Natural killer cell (primary cell): ENCODE data around the gene SH2D3C. TPM values are rescaled to one million over a fixed set of nuclear protein-coding genes. Genes with fewer than 3 reads are reported as not detected.

ENCODE experiments used
- ATAC-seq, 3 donors: fragments of 150-1000 bp in 2 of 3; fragments of 200-7000 bp in 1 of 3; cut with Tn5 transposase; 1 replicate in 1 of 3; 2 replicates in 2 of 3; pipeline ENCODE4 v1.10.0; 2021; ENCODE audit warnings: mild to moderate bottlenecking in 2 of 3, moderate library complexity in 2 of 3
- DNase-seq, 2 donors: peaks; one replicate each; pipeline versions ENCODE4 v3.0.0 to v3.0.0-alpha.2; 2013 to 2021; ENCODE audit warnings: mixed read lengths in 1 of 2
- H3K27ac ChIP-seq: one replicate; pipeline ENCODE4 v1.5.1; 2013; ENCODE audit warnings: mild to moderate bottlenecking, low read length
- H3K27me3 ChIP-seq: one replicate; pipeline ENCODE4 v1.6.1; 2013; ENCODE audit warnings: low read length; ENCODE audit not compliant: control insufficient read depth, insufficient read depth
- H3K36me3 ChIP-seq: one replicate; pipeline ENCODE4 v1.6.1; 2013; ENCODE audit warnings: low read length; ENCODE audit not compliant: control insufficient read depth, insufficient read depth
- H3K4me1 ChIP-seq: one replicate; pipeline ENCODE4 v1.6.1; 2013; ENCODE audit warnings: low read length; ENCODE audit not compliant: control insufficient read depth, insufficient read depth
- H3K4me3 ChIP-seq: one replicate; pipeline ENCODE4 v1.5.1; 2013; ENCODE audit warnings: low read length
- H3K9me3 ChIP-seq: one replicate; pipeline ENCODE4 v1.6.1; 2013; ENCODE audit warnings: low read length; ENCODE audit not compliant: control insufficient read depth, insufficient read depth
- H3K27ac Mint-ChIP-seq, 2 donors: one replicate each; pipeline ENCODE4 v1.8.0; 2022; ENCODE audit warnings: mild to moderate bottlenecking in 2 of 2, mixed read lengths in 2 of 2, moderate library complexity in 1 of 2
- H3K27me3 Mint-ChIP-seq, 2 donors: one replicate each; pipeline ENCODE4 v1.8.0; 2022; ENCODE audit warnings: low read depth in 2 of 2, mixed read lengths in 2 of 2
- H3K36me3 Mint-ChIP-seq: one replicate; pipeline ENCODE4 v1.8.0; 2022; ENCODE audit warnings: mixed read lengths
- H3K4me1 Mint-ChIP-seq, 2 donors: one replicate each; pipeline ENCODE4 v1.8.0; 2022; ENCODE audit warnings: mixed read lengths in 2 of 2
- H3K4me3 Mint-ChIP-seq: one replicate; pipeline ENCODE4 v1.8.0; 2022; ENCODE audit warnings: mild to moderate bottlenecking, moderate library complexity, mixed read lengths
- H3K9me3 Mint-ChIP-seq, 2 donors: one replicate each; pipeline ENCODE4 v1.8.0; 2022; ENCODE audit warnings: mixed read lengths in 2 of 2
- CTCF ChIP-seq: fragments of 200-600 bp; IDR thresholded peaks from one replicate; pipeline ENCODE4 v1.8.0; 2022; ENCODE audit warnings: antibody characterized with exemption
- WGBS: methylation state at CpG from one replicate; pipeline ENCODE4 v1.1.7; 2013; ENCODE audit warnings: missing lambda C conversion rate; ENCODE audit not compliant: insufficient coverage; 5-methylcytosine and 5-hydroxymethylcytosine counted together
- intact Hi-C: fragments of 100-400 bp; cut with micrococcal nuclease; formaldehyde crosslinking; loops from one replicate; pipeline ENCODE4 v1.14.2; 2022
- total RNA-seq, 4 donors: library from RNA; stranded (reverse); fragments of 120-200 nt in 1 of 4; gene quantifications; one replicate each; pipeline versions ENCODE4 v1.2.3 to v1.2.4, GENCODE V29; 2013 to 2022

The SH2D3C gene
- total RNA-seq, 3 donors from 2014 or later (not counting 1 experiment from before 2014, with no cell fraction given), result 42.8 to 86.8 (median 56.6) TPM

GRCh38 chr9:127698386-127698785 lies 80.1 kb downstream of the SH2D3C start:
- ATAC-seq (no peak), DNase-seq (no peak)
- intact Hi-C loops, result loop anchor here (2.0 kb wide), 1 partner anchor 36 kb away; the partner anchor contains the start of gene TOR2A
- Histone ChIP-seq H3K9me3 (no peaks in the 10 kb centered on the region), H3K4me3 (no peak overlapping the region), H3K27ac (no peak overlapping the region), H3K36me3 (no peaks in the 10 kb centered on the region), H3K27me3 (no peaks in the 10 kb centered on the region), H3K4me1 (peaks cover 13% of the 10 kb centered on the region)
- TF ChIP-seq CTCF, result no peak
- Mint-ChIP-seq H3K4me1 (peaks cover 8 to 15% of the 10 kb centered on the region in 2 donors), H3K4me3 (peak overlapping the region; percentile 40), H3K9me3 (no peaks in the 10 kb centered on the region), H3K36me3 (no peaks in the 10 kb centered on the region), H3K27ac (peak overlapping the region; percentile 84 to 97), H3K27me3 (no peaks in the 10 kb centered on the region)
- WGBS, result 94% methylated on average over 4 of the region's 5 CpGs

DNA sequence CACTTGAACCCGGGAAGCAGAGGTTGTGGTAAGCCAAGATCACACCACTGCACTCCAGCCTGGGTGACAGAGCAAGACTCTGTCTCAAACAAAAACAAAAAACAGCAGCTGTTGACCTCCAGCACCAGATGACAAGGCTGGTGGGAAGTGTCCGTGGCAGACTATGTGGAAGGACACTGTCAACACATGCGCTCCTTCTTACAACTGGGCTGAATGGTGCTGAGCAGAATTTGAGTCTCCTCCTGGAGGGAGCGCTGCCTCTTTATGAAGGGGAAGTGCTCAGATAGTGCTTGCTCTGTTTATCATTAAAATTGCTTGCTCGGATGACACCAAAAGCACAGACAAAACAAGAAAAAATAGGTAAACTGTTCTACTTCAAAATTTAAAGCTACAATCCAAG lies 80.9 kb downstream of the SH2D3C start:
- no peaks in the 10 kb centered on the region for H3K9me3 ChIP-seq
- Mint-ChIP-seq H3K9me3 (no peaks in the 10 kb centered on the region), H3K4me1 (peaks cover 8 to 15% of the 10 kb centered on the region in 2 donors), H3K27me3 (no peaks in the 10 kb centered on the region), H3K36me3 (no peaks in the 10 kb centered on the region), H3K4me3 (no peak overlapping the region), H3K27ac (peak overlapping the region; percentile 84 to 97)
- intact Hi-C loops, result no loop called here
- no peak for TF ChIP-seq CTCF
- no peak for DNase-seq
- H3K27me3 ChIP-seq, result no peaks in the 10 kb centered on the region
- 98% methylated on average over 5 of the region's 5 CpGs for WGBS
- ATAC-seq, result no peak
- H3K36me3 ChIP-seq, result no peaks in the 10 kb centered on the region
- H3K4me1 ChIP-seq, result peaks cover 13% of the 10 kb centered on the region
- H3K4me3 ChIP-seq, result no peak overlapping the region
- H3K27ac ChIP-seq, result no peak overlapping the region

DNA sequence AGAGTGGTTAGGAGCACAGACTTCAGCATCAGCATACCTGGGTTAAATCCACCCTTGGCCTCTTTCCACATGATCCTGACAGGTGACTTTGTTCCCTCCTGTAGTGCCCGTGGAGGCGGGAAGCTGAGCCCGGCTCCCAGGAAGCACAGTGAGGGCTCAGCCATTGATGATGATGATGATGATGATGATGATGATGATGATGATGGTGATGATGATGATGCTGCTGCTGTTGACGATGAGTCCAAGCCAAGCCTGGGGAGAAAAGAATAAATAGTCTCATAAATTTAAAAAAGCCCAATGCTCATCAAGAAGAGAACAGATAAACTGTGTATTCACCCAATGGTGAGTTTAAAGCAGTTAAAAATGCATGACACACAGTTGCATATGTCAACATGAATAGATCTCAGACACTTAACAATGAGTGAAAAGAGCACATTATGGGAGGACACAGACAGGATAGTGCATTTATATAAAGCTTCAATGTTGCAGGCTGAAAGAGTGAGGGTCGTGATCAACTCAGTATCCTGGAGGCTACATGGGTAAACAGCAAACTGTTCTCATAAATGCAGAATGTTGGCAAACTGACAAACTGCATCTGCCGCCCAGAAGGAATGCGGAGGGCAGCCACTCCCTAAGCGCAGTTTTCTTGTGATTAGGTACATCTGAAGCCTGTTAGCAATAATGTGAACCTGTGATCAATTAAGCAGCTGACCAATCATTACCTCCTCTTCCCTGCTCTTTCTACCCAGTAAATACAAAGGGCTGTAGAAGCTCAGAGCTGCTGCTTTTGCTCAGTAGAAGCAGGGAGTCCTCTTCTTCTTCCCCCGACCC lies 83.4 kb downstream of the SH2D3C start:
- no peaks in the 10 kb centered on the region for H3K27me3 Mint-ChIP-seq
- DNase-seq, result no peak
- H3K4me1 Mint-ChIP-seq, result peaks cover 8 to 11% of the 10 kb centered on the region in 2 donors
- no peak overlapping the region for H3K27ac ChIP-seq
- intact Hi-C loops, result no loop called here
- WGBS, result 92% methylated on average over 8 of the region's 9 CpGs
- no peak for TF ChIP-seq CTCF
- H3K36me3 ChIP-seq, result no peaks in the 10 kb centered on the region
- no peaks in the 10 kb centered on the region for H3K36me3 Mint-ChIP-seq
- no peaks in the 10 kb centered on the region for H3K9me3 ChIP-seq
- H3K27me3 ChIP-seq, result no peaks in the 10 kb centered on the region
- H3K9me3 Mint-ChIP-seq, result no peaks in the 10 kb centered on the region
- peaks cover 13% of the 10 kb centered on the region for H3K4me1 ChIP-seq
- no peak for ATAC-seq
- no peak overlapping the region for H3K4me3 Mint-ChIP-seq
- H3K4me3 ChIP-seq, result no peak overlapping the region
- no peak overlapping the region for H3K27ac Mint-ChIP-seq

- no peaks in the 10 kb centered on the region for H3K9me3 Mint-ChIP-seq
- no peak for ATAC-seq
- no peaks in the 10 kb centered on the region for H3K27me3 Mint-ChIP-seq
These were observed 84.8 kb downstream of the SH2D3C start for GRCh38 chr9:127693697-127694096.

More at GRCh38 chr9:127693697-127694096, 84.8 kb downstream of the SH2D3C start:
- TF ChIP-seq CTCF, result no peak
- no peaks in the 10 kb centered on the region for H3K4me1 Mint-ChIP-seq
- intact Hi-C loops, result no loop called here
- 91% methylated on average over 4 of the region's 4 CpGs for WGBS
- no peak overlapping the region for H3K4me3 Mint-ChIP-seq
- Histone ChIP-seq H3K4me3 (no peak overlapping the region), H3K36me3 (no peaks in the 10 kb centered on the region), H3K27me3 (no peaks in the 10 kb centered on the region), H3K27ac (no peak overlapping the region), H3K4me1 (peaks cover under 1% of the 10 kb centered on the region), H3K9me3 (no peaks in the 10 kb centered on the region)
- H3K36me3 Mint-ChIP-seq, result no peaks in the 10 kb centered on the region
- H3K27ac Mint-ChIP-seq, result no peak overlapping the region
- DNase-seq, result no peak
